Measurements from ENCODE around the gene PANX1.

Gene PANX1

DNA sequence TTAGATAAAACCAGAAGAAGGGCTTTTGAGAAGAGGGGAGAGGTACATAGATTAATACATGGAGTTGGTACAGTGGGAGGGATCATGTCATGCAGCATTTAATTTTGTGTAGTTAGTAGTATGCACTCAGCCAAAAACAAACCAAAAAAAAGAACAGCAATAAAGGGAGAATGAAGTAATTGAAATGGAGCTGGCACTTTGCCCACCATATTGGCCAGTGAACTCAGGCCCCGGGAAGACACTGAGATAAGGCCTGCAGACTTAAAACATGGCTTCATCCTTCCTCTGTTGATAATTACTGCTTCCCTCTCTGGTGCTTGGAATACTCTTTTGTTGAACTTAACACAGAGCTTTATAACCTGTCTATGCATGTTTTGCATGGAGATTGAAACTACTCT, 3.1 kb downstream of the PANX1 start:
- no peak overlapping the region for H3K4me3 ChIP-seq
- no peak for DNase-seq (ENCODE audit: low read depth, low spot score)

DNA sequence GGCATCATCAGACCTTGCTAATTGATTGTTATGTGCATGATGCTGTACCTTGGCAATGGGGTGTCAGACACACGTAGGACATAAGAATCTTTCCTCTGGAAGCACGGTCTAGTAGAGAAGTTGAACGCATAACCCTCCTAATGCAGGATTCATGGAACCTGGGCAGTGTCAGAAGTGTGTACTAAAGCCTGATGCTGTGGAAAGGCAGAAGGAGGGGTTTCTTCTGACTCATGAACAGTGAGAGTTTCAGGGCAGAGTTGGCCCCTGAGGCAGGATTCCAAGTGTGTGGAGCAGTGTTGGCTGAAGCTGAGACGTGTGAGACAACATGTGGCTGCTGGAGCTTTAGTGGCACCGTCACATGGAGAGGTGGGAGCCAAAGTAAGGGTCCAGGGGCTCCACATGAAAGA, 3.5 kb downstream of the PANX1 start:
- H3K9me3 ChIP-seq (ENCODE audit: low read depth, low read length) = no peaks in the 10 kb centered on the region
- no peak for DNase-seq (ENCODE audit: low read depth, low spot score)
- TF ChIP-seq FOXP2 (optimal IDR thresholded peaks at IDR 0.05; ENCODE audit: control extremely low read depth, extremely low read length, insufficient read depth) = no peak
- no peak overlapping the region for H3K27ac ChIP-seq
- no peak overlapping the region for H3K9ac ChIP-seq (ENCODE audit: insufficient read length)
- H3K36me3 ChIP-seq (ENCODE audit: insufficient read depth, low read length) = no peaks in the 10 kb centered on the region
- no peak overlapping the region for H3K4me3 ChIP-seq

More for the DNA sequence above, 3.1 kb downstream of the PANX1 start:
- TF ChIP-seq FOXP2 (optimal IDR thresholded peaks at IDR 0.05; ENCODE audit: control extremely low read depth, extremely low read length, insufficient read depth) (no peak), EZH2 (IDR thresholded peaks at IDR 0.05) (no peak), POLR2AphosphoS5 (IDR thresholded peaks at IDR 0.05; ENCODE audit: borderline replicate concordance, low read depth, low read length) (no peak)
- no peaks in the 10 kb centered on the region for H3K9me3 ChIP-seq (ENCODE audit: low read depth, low read length)
- H3K27ac ChIP-seq = no peak overlapping the region
- no peak overlapping the region for H3K9ac ChIP-seq (ENCODE audit: insufficient read length)
- H3K36me3 ChIP-seq (ENCODE audit: insufficient read depth, low read length) = no peaks in the 10 kb centered on the region

DNA sequence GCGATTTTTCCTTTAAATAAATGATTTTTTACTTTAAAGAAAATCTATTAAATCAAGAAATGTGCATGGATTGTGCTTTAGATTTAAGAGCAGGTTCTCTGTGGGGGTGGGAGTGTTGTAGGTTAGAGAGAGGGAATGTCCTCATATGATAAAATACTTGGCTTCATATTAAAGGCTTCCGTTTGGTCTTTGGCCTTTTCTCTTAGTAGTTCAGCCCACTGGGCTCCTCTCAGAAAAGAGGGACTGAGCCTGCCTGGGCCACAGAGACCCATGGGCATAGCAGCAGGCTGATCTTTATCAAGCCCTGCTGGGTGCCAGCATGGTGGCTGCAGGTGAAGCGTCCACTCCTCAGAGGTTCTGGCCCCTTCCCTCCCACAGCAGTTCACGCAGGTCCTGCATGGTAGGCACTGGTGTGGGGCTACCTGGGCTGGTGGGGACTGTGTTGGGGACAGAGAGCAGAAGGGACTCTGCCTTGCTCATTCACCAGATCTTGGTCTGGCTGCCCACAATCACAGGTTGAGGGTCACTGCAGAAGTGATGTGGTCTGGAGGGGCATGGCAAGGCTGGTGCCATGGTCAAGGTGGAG, 4.3 kb downstream of the PANX1 start:
- Histone ChIP-seq H3K27ac (no peak overlapping the region), H3K4me3 (no peak overlapping the region), H3K36me3 (ENCODE audit: insufficient read depth, low read length) (no peaks in the 10 kb centered on the region), H3K9ac (ENCODE audit: insufficient read length) (no peak overlapping the region), H3K9me3 (ENCODE audit: low read depth, low read length) (no peaks in the 10 kb centered on the region)
- TF ChIP-seq FOXP2 (optimal IDR thresholded peaks at IDR 0.05; ENCODE audit: control extremely low read depth, extremely low read length, insufficient read depth) (no peak), EZH2 (IDR thresholded peaks at IDR 0.05) (no peak), POLR2AphosphoS5 (IDR thresholded peaks at IDR 0.05; ENCODE audit: borderline replicate concordance, low read depth, low read length) (no peak)
- no peak for DNase-seq (ENCODE audit: low read depth, low spot score)

DNA sequence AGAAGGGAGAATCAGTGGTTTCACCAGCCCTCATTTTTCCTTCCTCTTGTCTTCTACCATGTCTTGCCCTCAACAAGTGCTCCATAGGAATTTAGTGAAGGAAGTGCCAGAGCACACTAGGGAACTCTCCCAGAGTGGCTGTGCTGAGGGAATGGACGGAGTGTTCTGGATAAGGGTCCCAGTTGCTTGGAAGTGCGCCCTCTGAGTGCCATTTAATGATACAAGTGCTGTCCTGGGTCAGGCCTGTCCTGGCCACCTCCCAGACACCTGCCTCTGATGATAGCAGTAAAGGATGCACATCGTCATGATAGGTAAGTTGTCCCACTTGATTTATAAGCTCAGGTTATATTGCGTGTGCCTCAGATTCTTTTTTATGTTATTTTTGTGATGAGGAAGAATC, 5.1 kb downstream of the PANX1 start:
- TF ChIP-seq FOXP2 (optimal IDR thresholded peaks at IDR 0.05; ENCODE audit: control extremely low read depth, extremely low read length, insufficient read depth) = no peak
- no peak for TF ChIP-seq EZH2 (IDR thresholded peaks at IDR 0.05)
- no peak for TF ChIP-seq POLR2AphosphoS5 (IDR thresholded peaks at IDR 0.05; ENCODE audit: borderline replicate concordance, low read depth, low read length)
- Histone ChIP-seq H3K36me3 (ENCODE audit: insufficient read depth, low read length) (no peaks in the 10 kb centered on the region), H3K4me3 (no peak overlapping the region), H3K9ac (ENCODE audit: insufficient read length) (no peak overlapping the region), H3K9me3 (ENCODE audit: low read depth, low read length) (no peaks in the 10 kb centered on the region), H3K27ac (no peak overlapping the region)
- no peak for DNase-seq (ENCODE audit: low read depth, low spot score)

DNA sequence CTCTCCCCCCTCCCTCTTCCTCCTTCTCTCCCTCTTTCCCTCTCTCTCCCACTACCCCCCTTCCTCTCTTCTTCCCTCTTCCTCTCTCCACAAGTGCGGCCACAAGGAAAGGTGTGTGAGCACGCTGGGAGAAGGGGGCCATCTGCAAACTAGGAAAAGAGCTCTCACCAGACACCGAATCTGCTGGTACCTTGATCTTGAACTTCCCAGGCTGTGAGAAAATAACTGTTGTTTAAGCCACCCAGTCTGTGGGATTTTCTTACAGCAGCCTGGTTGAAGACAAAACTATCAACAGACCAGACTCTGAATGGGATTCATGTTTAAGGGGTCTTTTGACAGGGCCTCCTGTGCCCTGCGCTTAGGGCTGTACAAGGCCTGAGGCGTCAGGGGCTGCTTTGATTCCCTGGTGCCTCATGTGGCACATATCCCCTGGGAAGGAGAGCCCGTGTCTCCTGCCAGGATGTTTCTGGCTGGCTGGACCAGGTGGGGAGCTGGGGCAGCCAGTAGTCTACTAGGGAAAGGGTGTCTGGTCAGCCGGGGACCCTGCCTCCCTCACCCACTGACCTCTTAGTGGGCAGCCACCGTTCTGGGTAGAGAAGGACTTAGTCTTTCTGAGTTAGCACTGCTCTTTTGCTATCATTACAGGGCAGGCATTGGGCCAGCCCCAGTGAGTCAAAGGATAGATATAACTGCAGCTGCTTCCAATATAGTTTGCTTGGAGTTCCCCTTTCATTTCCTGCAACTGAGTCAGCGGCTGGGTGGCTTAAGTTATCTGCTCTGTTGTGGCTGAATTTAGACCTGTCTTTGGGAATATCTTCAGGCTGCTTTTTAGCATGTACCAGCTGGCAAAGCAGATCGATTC, 6.2 kb downstream of the PANX1 start:
- Histone ChIP-seq H3K36me3 (ENCODE audit: insufficient read depth, low read length) (no peaks in the 10 kb centered on the region), H3K27ac (no peak overlapping the region), H3K4me3 (no peak overlapping the region), H3K9ac (ENCODE audit: insufficient read length) (no peak overlapping the region), H3K9me3 (ENCODE audit: low read depth, low read length) (no peaks in the 10 kb centered on the region)
- TF ChIP-seq FOXP2 (optimal IDR thresholded peaks at IDR 0.05; ENCODE audit: control extremely low read depth, extremely low read length, insufficient read depth) (no peak), EZH2 (IDR thresholded peaks at IDR 0.05) (no peak)
- no peak for DNase-seq (ENCODE audit: low read depth, low spot score)

DNA sequence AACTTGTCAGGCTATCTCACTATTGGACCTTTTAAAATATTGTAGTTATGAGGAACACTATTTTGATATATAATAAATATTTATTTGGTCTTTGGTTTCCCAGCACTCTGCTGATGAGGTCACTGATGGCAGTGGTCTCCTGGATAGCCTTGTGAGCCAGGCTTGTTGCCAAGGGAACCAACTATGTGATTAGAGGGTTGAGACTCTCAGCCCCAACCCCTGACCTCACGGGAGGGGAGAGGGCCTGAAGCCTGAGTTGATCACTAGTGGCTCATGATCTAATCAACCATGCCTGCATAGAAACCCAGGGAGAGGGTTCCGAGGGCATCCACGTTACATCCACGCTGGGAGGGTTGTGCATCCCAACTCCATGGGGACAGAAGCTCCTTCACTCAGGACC, 10.8 kb downstream of the PANX1 start:
- H3K27ac ChIP-seq = no peak overlapping the region
- H3K9ac ChIP-seq (ENCODE audit: insufficient read length) = no peak overlapping the region
- no peaks in the 10 kb centered on the region for H3K36me3 ChIP-seq (ENCODE audit: insufficient read depth, low read length)
- H3K9me3 ChIP-seq (ENCODE audit: low read depth, low read length) = no peaks in the 10 kb centered on the region
- no peak overlapping the region for H3K4me3 ChIP-seq
- TF ChIP-seq FOXP2 (optimal IDR thresholded peaks at IDR 0.05; ENCODE audit: control extremely low read depth, extremely low read length, insufficient read depth) (no peak), POLR2AphosphoS5 (IDR thresholded peaks at IDR 0.05; ENCODE audit: borderline replicate concordance, low read depth, low read length) (no peak), EZH2 (IDR thresholded peaks at IDR 0.05) (no peak)
- DNase-seq (ENCODE audit: low read depth, low spot score) = no peak

DNA sequence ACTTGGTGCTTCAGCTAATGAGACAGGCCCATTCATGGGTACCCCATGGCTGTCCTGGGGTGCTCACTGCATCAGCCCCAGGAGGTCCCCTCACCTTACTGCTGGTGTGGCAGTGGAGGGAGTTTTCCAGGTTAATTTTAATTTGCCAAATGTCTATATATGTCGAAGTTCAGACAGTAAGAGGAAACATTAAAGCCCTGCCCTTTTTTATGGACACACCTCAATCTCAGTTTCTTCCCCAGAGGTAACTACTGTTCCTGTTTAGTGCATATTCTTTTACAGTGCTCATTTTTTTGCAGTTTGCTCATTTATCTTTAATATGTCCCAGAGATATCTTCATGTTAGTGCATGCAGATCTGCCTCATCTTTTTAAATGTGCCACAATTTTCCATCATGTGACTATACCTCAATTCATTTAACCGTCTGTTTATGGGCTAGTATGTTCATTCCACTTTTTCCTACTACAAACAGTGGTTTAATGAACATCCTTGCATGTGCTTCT, 11.6 kb downstream of the PANX1 start:
- no peak overlapping the region for H3K9ac ChIP-seq (ENCODE audit: insufficient read length)
- H3K36me3 ChIP-seq (ENCODE audit: insufficient read depth, low read length) = no peaks in the 10 kb centered on the region
- no peak for DNase-seq (ENCODE audit: low read depth, low spot score)
- H3K4me3 ChIP-seq = no peak overlapping the region
- no peak for TF ChIP-seq POLR2AphosphoS5 (IDR thresholded peaks at IDR 0.05; ENCODE audit: borderline replicate concordance, low read depth, low read length)
- TF ChIP-seq FOXP2 (optimal IDR thresholded peaks at IDR 0.05; ENCODE audit: control extremely low read depth, extremely low read length, insufficient read depth) = no peak
- no peak for TF ChIP-seq EZH2 (IDR thresholded peaks at IDR 0.05)
- H3K9me3 ChIP-seq (ENCODE audit: low read depth, low read length) = no peaks in the 10 kb centered on the region
- no peak overlapping the region for H3K27ac ChIP-seq

DNA sequence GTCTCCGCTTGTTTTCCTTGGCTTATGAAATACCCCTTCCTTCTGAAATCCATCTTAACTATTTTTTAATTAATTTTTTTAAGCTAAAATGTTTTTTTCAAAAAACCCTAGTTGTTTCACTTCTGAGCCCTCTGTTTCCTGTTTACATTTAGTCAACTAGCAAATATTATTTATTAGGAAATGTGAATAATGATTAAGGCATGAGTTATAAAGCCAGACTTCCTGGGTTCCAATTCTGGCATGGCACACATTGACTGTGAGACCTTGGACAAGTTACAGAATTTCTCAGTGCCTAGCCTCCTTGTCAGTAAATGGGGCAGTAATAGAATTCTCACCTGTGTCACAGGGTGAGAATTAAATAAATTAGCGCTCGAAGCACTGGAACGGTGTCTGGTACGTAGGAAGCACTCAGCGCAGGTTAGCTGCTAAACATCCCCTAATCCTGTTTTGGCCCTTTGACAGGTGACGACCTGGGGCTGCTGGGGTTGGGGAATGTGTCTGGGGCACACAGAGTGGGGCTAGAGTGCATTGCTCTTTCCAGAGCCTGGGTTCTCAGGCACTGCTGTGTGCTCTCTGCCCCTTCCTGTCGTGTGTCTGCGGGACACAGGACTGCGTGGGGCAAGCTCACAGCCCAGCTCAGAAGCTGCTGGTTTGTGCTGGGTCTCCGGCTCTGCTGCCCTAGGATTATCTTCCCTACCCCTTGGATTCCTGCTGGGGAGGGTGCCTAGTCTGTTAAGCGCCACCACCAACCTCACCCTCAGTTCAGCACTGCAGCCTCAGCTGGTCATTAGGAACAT, 13.1 kb downstream of the PANX1 start:
- H3K27ac ChIP-seq = no peak overlapping the region
- no peak overlapping the region for H3K4me3 ChIP-seq
- DNase-seq (ENCODE audit: low read depth, low spot score) = no peak
- TF ChIP-seq FOXP2 (optimal IDR thresholded peaks at IDR 0.05; ENCODE audit: control extremely low read depth, extremely low read length, insufficient read depth) (no peak), EZH2 (IDR thresholded peaks at IDR 0.05) (no peak), POLR2AphosphoS5 (IDR thresholded peaks at IDR 0.05; ENCODE audit: borderline replicate concordance, low read depth, low read length) (no peak)
- no peaks in the 10 kb centered on the region for H3K9me3 ChIP-seq (ENCODE audit: low read depth, low read length)
- no peak overlapping the region for H3K9ac ChIP-seq (ENCODE audit: insufficient read length)
- H3K36me3 ChIP-seq (ENCODE audit: insufficient read depth, low read length) = no peaks in the 10 kb centered on the region
